DOHH2 (cell line): ENCODE results near the gene PRKN.

Source experiments
- H3F3A ChIP-seq: fragments of 200-600 bp; sonication (generic), shearing (Covaris generic); 2 replicates; pipeline ENCODE4 v1.6.0; 2016; ENCODE audit warnings: antibody characterized with exemption, mild to moderate bottlenecking; ENCODE audit not compliant: control insufficient read depth, insufficient read depth
- H3K27ac ChIP-seq: fragments of 200-600 bp; sonication (generic); 2 replicates; pipeline ENCODE4 v1.5.1; 2014; ENCODE audit warnings: low read depth, mild to moderate bottlenecking, low read length, moderate library complexity
- H3K27me3 ChIP-seq: fragments of 200-600 bp; sonication (generic); 2 replicates; pipeline ENCODE4 v1.6.1; 2014; ENCODE audit warnings: mild to moderate bottlenecking, low read length, mixed read lengths; ENCODE audit not compliant: control insufficient read depth
- H3K36me3 ChIP-seq: fragments of 200-600 bp; sonication (generic); 2 replicates; pipeline ENCODE4 v1.6.1; 2014; ENCODE audit warnings: mild to moderate bottlenecking, low read length, moderate library complexity, mixed read lengths; ENCODE audit not compliant: control insufficient read depth
- H3K4me1 ChIP-seq: fragments of 200-600 bp; sonication (generic); 2 replicates; pipeline ENCODE4 v1.6.1; 2014; ENCODE audit warnings: mild to moderate bottlenecking, low read length, mixed read lengths; ENCODE audit not compliant: control insufficient read depth
- H3K4me2 ChIP-seq: fragments of 200-600 bp; sonication (generic); 2 replicates; pipeline ENCODE4 v1.6.0; 2014; ENCODE audit warnings: mild to moderate bottlenecking, low read length, moderate library complexity
- H3K4me3 ChIP-seq: fragments of 200-600 bp; sonication (generic); 2 replicates; pipeline ENCODE4 v1.5.1; 2014; ENCODE audit warnings: mild to moderate bottlenecking, low read length, mixed read lengths
- H3K79me2 ChIP-seq: fragments of 200-600 bp; sonication (generic); 2 replicates; pipeline ENCODE4 v1.6.1; 2014; ENCODE audit warnings: mild to moderate bottlenecking, low read length, mixed read lengths; ENCODE audit not compliant: control insufficient read depth
- H3K9me2 ChIP-seq: fragments of 200-600 bp; sonication (generic); replicated peaks from 2 replicates; pipeline ENCODE4 v1.6.1; 2014; ENCODE audit warnings: mild to moderate bottlenecking, low read length, mixed read lengths; ENCODE audit not compliant: control insufficient read depth
- H3K9me3 ChIP-seq: fragments of 200-600 bp; sonication (generic); 2 replicates; pipeline ENCODE4 v1.6.1; 2014; ENCODE audit warnings: antibody characterized with exemption, low read length, mixed read lengths; ENCODE audit not compliant: control insufficient read depth, insufficient read depth
- H4K20me1 ChIP-seq: fragments of 200-600 bp; sonication (generic); 2 replicates; pipeline ENCODE4 v1.6.0; 2014; ENCODE audit warnings: low read depth, mild to moderate bottlenecking, antibody characterized with exemption, low read length, moderate library complexity; ENCODE audit not compliant: control insufficient read depth, insufficient read depth
- EZH2phosphoT487 ChIP-seq: fragments of 200-600 bp; sonication (generic); IDR thresholded peaks from 2 replicates; pipeline ENCODE4 v1.6.1; 2017; ENCODE audit warnings: borderline replicate concordance, mild to moderate bottlenecking, antibody characterized with exemption, low read length, moderate library complexity, mixed read lengths
- TF ChIP-seq, protein P1 (sequence below): fragments of 200-600 bp; sonication (generic); IDR thresholded peaks from one replicate; pipeline ENCODE4 v1.5.1; 2014; ENCODE audit warnings: antibody characterized with exemption, mild to moderate bottlenecking, low read depth, low read length; ENCODE audit not compliant: poor library complexity, severe bottlenecking

Gene PRKN

GRCh38 chr6:162435071-162435470 lies 292.5 kb downstream of the PRKN start:
- no peaks in the 10 kb centered on the region for H3F3A ChIP-seq
- H3K4me3 ChIP-seq, result no peak overlapping the region
- H3K79me2 ChIP-seq, result no peaks in the 10 kb centered on the region
- TF ChIP-seq EZH2phosphoT487, result no peak
- TF ChIP-seq, protein P1, sequence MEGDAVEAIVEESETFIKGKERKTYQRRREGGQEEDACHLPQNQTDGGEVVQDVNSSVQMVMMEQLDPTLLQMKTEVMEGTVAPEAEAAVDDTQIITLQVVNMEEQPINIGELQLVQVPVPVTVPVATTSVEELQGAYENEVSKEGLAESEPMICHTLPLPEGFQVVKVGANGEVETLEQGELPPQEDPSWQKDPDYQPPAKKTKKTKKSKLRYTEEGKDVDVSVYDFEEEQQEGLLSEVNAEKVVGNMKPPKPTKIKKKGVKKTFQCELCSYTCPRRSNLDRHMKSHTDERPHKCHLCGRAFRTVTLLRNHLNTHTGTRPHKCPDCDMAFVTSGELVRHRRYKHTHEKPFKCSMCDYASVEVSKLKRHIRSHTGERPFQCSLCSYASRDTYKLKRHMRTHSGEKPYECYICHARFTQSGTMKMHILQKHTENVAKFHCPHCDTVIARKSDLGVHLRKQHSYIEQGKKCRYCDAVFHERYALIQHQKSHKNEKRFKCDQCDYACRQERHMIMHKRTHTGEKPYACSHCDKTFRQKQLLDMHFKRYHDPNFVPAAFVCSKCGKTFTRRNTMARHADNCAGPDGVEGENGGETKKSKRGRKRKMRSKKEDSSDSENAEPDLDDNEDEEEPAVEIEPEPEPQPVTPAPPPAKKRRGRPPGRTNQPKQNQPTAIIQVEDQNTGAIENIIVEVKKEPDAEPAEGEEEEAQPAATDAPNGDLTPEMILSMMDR, result no peak
- no peaks in the 10 kb centered on the region for H3K36me3 ChIP-seq
- H3K4me1 ChIP-seq, result no peaks in the 10 kb centered on the region
- no peaks in the 10 kb centered on the region for H3K27me3 ChIP-seq
- H3K9me2 ChIP-seq, result no peaks in the 10 kb centered on the region
- H4K20me1 ChIP-seq, result no peaks in the 10 kb centered on the region
- no peak overlapping the region for H3K4me2 ChIP-seq
- no peak overlapping the region for H3K27ac ChIP-seq
- H3K9me3 ChIP-seq, result no peaks in the 10 kb centered on the region

DNA sequence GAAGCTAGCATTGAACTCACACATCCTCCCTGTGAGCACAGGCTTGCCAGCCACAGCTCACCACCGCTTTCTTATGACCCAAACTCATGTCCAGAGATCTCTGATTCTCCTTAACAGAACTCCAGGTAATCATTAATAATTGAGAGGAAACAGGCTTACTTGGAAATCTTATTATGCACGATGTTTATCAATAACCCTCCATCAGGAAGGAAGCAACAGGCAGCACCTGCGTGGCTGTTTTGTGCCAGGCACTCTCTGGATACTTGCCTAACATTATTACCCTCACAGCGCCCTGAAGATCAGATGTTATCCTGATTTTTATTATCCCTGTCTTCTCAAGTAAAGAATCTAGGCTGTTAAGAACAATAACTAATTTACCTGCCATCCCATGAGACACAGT lies 306.6 kb downstream of the PRKN start:
- Histone ChIP-seq H3K27ac (no peak overlapping the region), H3F3A (no peaks in the 10 kb centered on the region), H3K4me1 (no peaks in the 10 kb centered on the region), H3K27me3 (no peaks in the 10 kb centered on the region), H3K79me2 (no peaks in the 10 kb centered on the region), H4K20me1 (no peaks in the 10 kb centered on the region), H3K4me3 (no peak overlapping the region), H3K9me2 (no peaks in the 10 kb centered on the region), H3K36me3 (no peaks in the 10 kb centered on the region), H3K4me2 (no peak overlapping the region), H3K9me3 (no peaks in the 10 kb centered on the region)
- TF ChIP-seq, protein P1, result no peak
- no peak for TF ChIP-seq EZH2phosphoT487

- Histone ChIP-seq H3K4me3 (no peak overlapping the region), H3F3A (no peaks in the 10 kb centered on the region), H3K4me1 (no peaks in the 10 kb centered on the region), H3K79me2 (no peaks in the 10 kb centered on the region), H4K20me1 (no peaks in the 10 kb centered on the region), H3K36me3 (no peaks in the 10 kb centered on the region), H3K9me3 (no peaks in the 10 kb centered on the region), H3K4me2 (no peak overlapping the region), H3K27me3 (no peaks in the 10 kb centered on the region), H3K9me2 (no peaks in the 10 kb centered on the region), H3K27ac (no peak overlapping the region)
- TF ChIP-seq, protein P1, result no peak
- TF ChIP-seq EZH2phosphoT487, result no peak
Observed at GRCh38 chr6:162416831-162417537, 310.6 kb downstream of the PRKN start.
